ENCODE measurements around the gene ZFHX3. TPM values are rescaled to one million over a fixed set of nuclear protein-coding genes. Genes with fewer than 3 reads are reported as not detected.

ZFHX3 gene
- total RNA-seq, 1 donor from 2014 or later: 40.1 TPM

DNA sequence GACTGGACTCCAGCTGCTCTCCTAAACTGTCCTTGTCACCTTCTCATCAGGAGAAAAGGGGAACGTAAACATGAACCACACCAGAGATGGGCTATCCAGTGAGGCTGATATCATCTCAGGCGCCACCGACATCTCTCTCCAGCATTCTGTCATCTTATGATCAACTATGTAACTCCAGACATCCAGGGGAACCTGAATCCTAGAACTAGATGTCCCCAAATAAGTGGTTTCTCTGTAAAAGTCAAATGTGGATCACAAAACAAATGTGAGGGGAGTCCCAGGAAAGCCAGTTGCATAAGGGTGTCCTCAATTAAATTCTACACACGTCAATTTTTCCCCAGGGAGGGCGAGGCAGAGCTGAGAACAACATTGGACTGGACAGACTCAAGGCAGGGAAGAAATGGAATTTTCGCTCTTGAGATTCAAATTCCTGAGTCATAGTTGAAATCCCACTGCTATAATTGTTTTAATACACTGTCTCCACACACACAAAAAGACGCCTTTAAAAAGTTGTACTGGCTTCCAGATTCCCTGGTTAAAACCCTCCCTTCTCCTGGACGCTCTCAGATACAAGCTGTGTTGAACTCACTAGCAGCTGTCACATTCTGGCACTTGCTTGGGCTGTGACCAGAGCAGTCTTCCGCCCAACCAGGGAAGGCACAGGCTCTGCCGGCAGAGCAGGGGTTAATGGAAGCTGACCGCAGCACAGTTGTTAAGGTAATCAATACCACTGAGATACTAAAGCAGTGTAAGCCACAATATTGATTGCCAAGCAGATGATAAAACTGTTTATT lies 62.6 kb downstream of the ZFHX3 start:
- Mint-ChIP-seq H3K4me1 (peaks cover 54% of the 10 kb centered on the region), H3K9me3 (no peaks in the 10 kb centered on the region), H3K36me3 (ENCODE audit: low read depth) (no peaks in the 10 kb centered on the region), H3K4me3 (no peak overlapping the region), H3K27me3 (ENCODE audit: low read depth) (no peaks in the 10 kb centered on the region), H3K27ac (ENCODE audit: unreplicated experiment) (no peak overlapping the region)
- no peak for TF ChIP-seq CTCF (conservative IDR thresholded peaks at IDR 0.05)
- no peak for DNase-seq (ENCODE audit: low read depth, low spot score)

- H3K27me3 Mint-ChIP-seq (ENCODE audit: low read depth): no peaks in the 10 kb centered on the region
- no peak overlapping the region for H3K27ac Mint-ChIP-seq (ENCODE audit: unreplicated experiment)
- no peaks in the 10 kb centered on the region for H3K9me3 Mint-ChIP-seq
- H3K36me3 Mint-ChIP-seq (ENCODE audit: low read depth): no peaks in the 10 kb centered on the region
- peaks cover 43% of the 10 kb centered on the region for H3K4me1 Mint-ChIP-seq
- no peak for DNase-seq (ENCODE audit: low read depth, low spot score)
- no peak for TF ChIP-seq CTCF (conservative IDR thresholded peaks at IDR 0.05)
- no peak overlapping the region for H3K4me3 Mint-ChIP-seq
Measured at GRCh38 chr16:72983728-72984350, 64.1 kb downstream of the ZFHX3 start.

- H3K36me3 Mint-ChIP-seq (ENCODE audit: low read depth): no peaks in the 10 kb centered on the region
- H3K9me3 Mint-ChIP-seq: no peaks in the 10 kb centered on the region
- H3K4me3 Mint-ChIP-seq: no peak overlapping the region
- H3K27ac Mint-ChIP-seq (ENCODE audit: unreplicated experiment): no peak overlapping the region
- peaks cover 39% of the 10 kb centered on the region for H3K4me1 Mint-ChIP-seq
- no peak for TF ChIP-seq CTCF (conservative IDR thresholded peaks at IDR 0.05)
- no peaks in the 10 kb centered on the region for H3K27me3 Mint-ChIP-seq (ENCODE audit: low read depth)
- DNase-seq (ENCODE audit: low read depth, low spot score): no peak
Measured at GRCh38 chr16:72983241-72983640, 64.7 kb downstream of the ZFHX3 start.

- peaks cover 26% of the 10 kb centered on the region for H3K4me1 Mint-ChIP-seq
Measured at GRCh38 chr16:72979974-72980373, 68.0 kb downstream of the ZFHX3 start.

GRCh38 chr16:72978212-72978611 lies 69.7 kb downstream of the ZFHX3 start:
- Mint-ChIP-seq H3K4me1 (peaks cover 20% of the 10 kb centered on the region), H3K4me3 (no peak overlapping the region), H3K36me3 (ENCODE audit: low read depth) (peaks cover under 1% of the 10 kb centered on the region), H3K27ac (ENCODE audit: unreplicated experiment) (peak overlapping the region; percentile 27), H3K27me3 (ENCODE audit: low read depth) (no peaks in the 10 kb centered on the region), H3K9me3 (no peaks in the 10 kb centered on the region)
- TF ChIP-seq CTCF (conservative IDR thresholded peaks at IDR 0.05): no peak
- DNase-seq (ENCODE audit: low read depth, low spot score): no peak

More at GRCh38 chr16:72979974-72980373, 68.0 kb downstream of the ZFHX3 start:
- no peak for TF ChIP-seq CTCF (conservative IDR thresholded peaks at IDR 0.05)
- Mint-ChIP-seq H3K36me3 (ENCODE audit: low read depth) (no peaks in the 10 kb centered on the region), H3K9me3 (no peaks in the 10 kb centered on the region), H3K4me3 (no peak overlapping the region), H3K27me3 (ENCODE audit: low read depth) (no peaks in the 10 kb centered on the region), H3K27ac (ENCODE audit: unreplicated experiment) (peak overlapping the region; percentile 46)
- no peak for DNase-seq (ENCODE audit: low read depth, low spot score)
